Keratinocyte (primary cell): ENCODE data around the gene IRF2BP2. TPM values are rescaled to one million over a fixed set of nuclear protein-coding genes. Genes with fewer than 3 reads are reported as not detected.
A peak's percentile ranks its signal among the peaks of the same experiment; 100 is the strongest.

ENCODE experiments used
- DNase-seq: peaks from one replicate; pipeline ENCODE4 v3.0.0-alpha.2; 2011; ENCODE audit warnings: low read depth, missing footprints, low spot score
- FAIRE-seq: peaks from 2 replicates; lab custom pipeline; 2011; peaks lifted over from hg19 to GRCh38; lab: Jason Lieb, UNC
- H2AFZ ChIP-seq: 2 replicates; pipeline ENCODE4 v1.6.0; 2012; ENCODE audit warnings: low read length, control low read depth, inconsistent platforms; ENCODE audit not compliant: control insufficient read depth
- H3K27ac ChIP-seq: 2 replicates; pipeline ENCODE4 v1.5.1; 2011; ENCODE audit warnings: low read length; ENCODE audit not compliant: control insufficient read depth, insufficient read depth
- H3K27me3 ChIP-seq: 3 replicates; pipeline ENCODE4 v1.6.0; 2011; ENCODE audit warnings: low read length; ENCODE audit not compliant: control insufficient read depth, insufficient read depth; ENCODE audit errors: extremely low read depth
- H3K36me3 ChIP-seq, 2 experiments: 2 replicates in 1 of 2; 3 replicates in 1 of 2; pipeline ENCODE4 v1.5.1; 2011; ENCODE audit warnings: low read length in 2 of 2, mild to moderate bottlenecking in 1 of 2; ENCODE audit not compliant: control insufficient read depth in 2 of 2, insufficient read depth in 2 of 2; ENCODE audit errors: extremely low read depth in 1 of 2
- H3K4me1 ChIP-seq: 3 replicates; pipeline ENCODE4 v1.5.1; 2011; ENCODE audit warnings: low read length; ENCODE audit not compliant: control insufficient read depth, insufficient read depth; ENCODE audit errors: extremely low read depth
- H3K4me2 ChIP-seq: 3 replicates; pipeline ENCODE4 v1.6.0; 2011; ENCODE audit warnings: low read depth, low read length; ENCODE audit not compliant: control insufficient read depth, insufficient read depth; ENCODE audit errors: extremely low read depth
- H3K4me3 ChIP-seq, 3 experiments: fragments of 200-600 bp in 1 of 3; sonication (generic) in 1 of 3; 2 replicates in 2 of 3; 3 replicates in 1 of 3; pipeline ENCODE4 v1.5.1; 2011 to 2016; ENCODE audit warnings: low read length in 3 of 3, mild to moderate bottlenecking in 3 of 3, control low read depth in 2 of 3, inconsistent platforms in 1 of 3, low read depth in 1 of 3, mixed read lengths in 1 of 3, mixed run types in 1 of 3, moderate library complexity in 1 of 3; ENCODE audit not compliant: control insufficient read depth in 2 of 3, insufficient read depth in 2 of 3; ENCODE audit errors: extremely low read depth in 1 of 3
- H3K79me2 ChIP-seq: 2 replicates; pipeline ENCODE4 v1.6.0; 2012; ENCODE audit warnings: low read length; ENCODE audit not compliant: control insufficient read depth, insufficient read depth
- H3K9ac ChIP-seq: 3 replicates; pipeline ENCODE4 v1.6.0; 2011; ENCODE audit warnings: low read length; ENCODE audit not compliant: control insufficient read depth, insufficient read depth; ENCODE audit errors: extremely low read depth
- H3K9me1 ChIP-seq: 3 replicates; pipeline ENCODE4 v1.6.0; 2011; ENCODE audit warnings: low read length; ENCODE audit not compliant: control insufficient read depth, insufficient read depth; ENCODE audit errors: extremely low read depth
- H3K9me3 ChIP-seq: 2 replicates; pipeline ENCODE4 v1.5.1; 2012; ENCODE audit warnings: low read depth, low read length; ENCODE audit not compliant: control insufficient read depth
- H4K20me1 ChIP-seq: 3 replicates; pipeline ENCODE4 v1.6.0; 2011; ENCODE audit warnings: low read length; ENCODE audit not compliant: control insufficient read depth, insufficient read depth; ENCODE audit errors: extremely low read depth
- EZH2 ChIP-seq: IDR thresholded peaks from one replicate; pipeline ENCODE4 v1.6.1; 2012; ENCODE audit warnings: inconsistent platforms, mild to moderate bottlenecking, low read length, moderate library complexity
- dilution Hi-C: fragments of 300-500 bp; cut with MboI; formaldehyde crosslinking; loops from one replicate; pipeline ENCODE4 v1.7.0; 2020; ENCODE audit warnings: low sequenced_read_pairs; ENCODE audit not compliant: extremely low pct_ligation_motif_present
- polyA plus RNA-seq, 5 experiments: library from polyadenylated mRNA; depleted of rRNA in 3 of 5; stranded (reverse) in 3 of 5; stranded (forward) in 1 of 5; unstranded in 1 of 5; fragments of >200 nt; gene quantifications; 1 replicate in 1 of 5; 2 replicates in 3 of 5; 3 replicates in 1 of 5; pipeline versions ENCODE4 v1.2.1 to v1.2.3, GENCODE V29; 2011 to 2012; ENCODE audit warnings: missing spikeins in 2 of 5, low read depth in 1 of 5, low replicate concordance in 1 of 5
- TF ChIP-seq, protein P1 (sequence below), 3 experiments: IDR thresholded peaks in 1 of 3; conservative IDR thresholded peaks in 1 of 3; optimal IDR thresholded peaks in 1 of 3; 2 replicates in 2 of 3; 3 replicates in 1 of 3; pipeline versions ENCODE3 to v1.5.1; 2011; ENCODE audit warnings: low read length in 3 of 3, mild to moderate bottlenecking in 3 of 3, moderate library complexity in 2 of 3, control low read depth in 1 of 3, inconsistent platforms in 1 of 3; ENCODE audit not compliant: insufficient read depth in 2 of 3; ENCODE audit errors: extremely low read depth in 1 of 3

IRF2BP2 gene
- polyA plus RNA-seq, 1 donor (not counting 4 experiments of a cell fraction or from before 2014, with no cell fraction given) = 29.9 TPM

DNA sequence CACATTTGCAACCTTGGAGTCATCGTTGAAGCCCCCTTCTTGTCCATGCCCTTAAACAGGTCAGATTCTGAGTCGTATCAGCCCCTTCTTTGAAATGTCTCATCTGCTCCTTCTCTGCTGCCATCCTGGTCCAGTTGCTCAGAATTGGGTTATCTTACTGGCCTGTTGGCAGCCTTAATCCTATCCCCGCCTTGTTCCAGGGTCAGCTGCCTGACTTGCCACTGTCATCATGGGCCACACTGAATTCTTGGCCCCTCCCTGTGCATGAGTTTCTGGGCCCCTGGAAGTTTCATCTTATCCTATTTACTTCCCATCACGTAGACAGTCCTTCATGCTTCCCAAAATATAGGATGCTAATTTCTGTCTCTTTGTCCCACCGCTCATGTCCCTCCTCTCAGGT, 23.7 kb downstream of the IRF2BP2 start:
- no peak overlapping the region for H3K4me3 ChIP-seq
- H3K9me3 ChIP-seq = no peaks in the 10 kb centered on the region
- H3K9me1 ChIP-seq = peaks cover 2% of the 10 kb centered on the region
- no peaks in the 10 kb centered on the region for H3K36me3 ChIP-seq
- no peak overlapping the region for H2AFZ ChIP-seq
- H3K4me1 ChIP-seq = peaks cover 28% of the 10 kb centered on the region
- no peak overlapping the region for H3K9ac ChIP-seq
- no peaks in the 10 kb centered on the region for H4K20me1 ChIP-seq
- H3K4me2 ChIP-seq = peak overlapping the region; percentile 40
- H3K27ac ChIP-seq = no peak overlapping the region
- dilution Hi-C loops = no loop called here
- H3K27me3 ChIP-seq = no peaks in the 10 kb centered on the region
- TF ChIP-seq, protein P1, sequence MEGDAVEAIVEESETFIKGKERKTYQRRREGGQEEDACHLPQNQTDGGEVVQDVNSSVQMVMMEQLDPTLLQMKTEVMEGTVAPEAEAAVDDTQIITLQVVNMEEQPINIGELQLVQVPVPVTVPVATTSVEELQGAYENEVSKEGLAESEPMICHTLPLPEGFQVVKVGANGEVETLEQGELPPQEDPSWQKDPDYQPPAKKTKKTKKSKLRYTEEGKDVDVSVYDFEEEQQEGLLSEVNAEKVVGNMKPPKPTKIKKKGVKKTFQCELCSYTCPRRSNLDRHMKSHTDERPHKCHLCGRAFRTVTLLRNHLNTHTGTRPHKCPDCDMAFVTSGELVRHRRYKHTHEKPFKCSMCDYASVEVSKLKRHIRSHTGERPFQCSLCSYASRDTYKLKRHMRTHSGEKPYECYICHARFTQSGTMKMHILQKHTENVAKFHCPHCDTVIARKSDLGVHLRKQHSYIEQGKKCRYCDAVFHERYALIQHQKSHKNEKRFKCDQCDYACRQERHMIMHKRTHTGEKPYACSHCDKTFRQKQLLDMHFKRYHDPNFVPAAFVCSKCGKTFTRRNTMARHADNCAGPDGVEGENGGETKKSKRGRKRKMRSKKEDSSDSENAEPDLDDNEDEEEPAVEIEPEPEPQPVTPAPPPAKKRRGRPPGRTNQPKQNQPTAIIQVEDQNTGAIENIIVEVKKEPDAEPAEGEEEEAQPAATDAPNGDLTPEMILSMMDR (optimal IDR thresholded peaks at IDR 0.05 in 1 of 3, IDR thresholded peaks at IDR 0.05 in 1 of 3, conservative IDR thresholded peaks at IDR 0.05 in 1 of 3; ENCODE audit: extremely low read depth in 1 of 3, insufficient read depth in 2 of 3, low read length in 3 of 3) = no peak
- no peak for TF ChIP-seq EZH2
- FAIRE-seq (no peak), DNase-seq (no peak)
- H3K79me2 ChIP-seq = no peaks in the 10 kb centered on the region

DNA sequence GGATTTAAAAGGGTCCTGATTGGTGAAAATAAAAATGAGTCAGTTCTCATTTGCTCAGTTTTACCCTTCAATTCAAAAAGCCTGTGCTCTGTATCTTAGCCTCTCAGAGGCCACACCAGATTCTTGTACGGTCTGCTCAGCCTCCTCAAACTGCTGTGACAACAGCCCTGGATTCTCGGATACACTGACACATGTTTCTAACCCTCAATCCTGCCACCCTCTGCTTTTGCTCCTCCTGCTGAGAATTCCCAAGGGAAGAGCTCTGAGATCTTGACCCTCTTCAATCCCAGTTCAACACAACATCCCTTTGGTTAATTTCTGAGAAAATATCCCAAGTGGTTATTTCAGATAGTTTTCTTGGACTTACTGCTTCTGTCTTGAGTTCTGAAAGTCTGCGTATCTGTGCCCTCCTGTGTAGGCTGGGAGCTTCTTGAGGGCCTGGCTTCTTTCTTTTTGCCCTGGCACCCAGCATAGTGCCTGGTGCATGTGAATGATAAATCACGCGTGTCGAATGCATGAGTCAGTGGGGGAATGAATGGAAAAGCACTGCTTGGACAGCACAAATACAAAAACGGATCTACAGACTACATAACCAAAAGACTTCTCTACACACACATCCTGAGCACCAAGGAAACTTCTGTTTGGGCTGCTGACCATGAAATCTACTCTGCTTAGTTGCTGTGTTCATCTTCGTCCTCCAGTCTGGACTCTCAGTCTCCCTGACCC, 24.5 kb downstream of the IRF2BP2 start:
- Histone ChIP-seq H3K9me1 (peaks cover 2% of the 10 kb centered on the region), H3K27ac (no peak overlapping the region), H3K4me3 (no peak overlapping the region), H3K9me3 (no peaks in the 10 kb centered on the region), H2AFZ (peak overlapping the region; percentile 38), H3K4me1 (peaks cover 28% of the 10 kb centered on the region), H3K36me3 (no peaks in the 10 kb centered on the region), H4K20me1 (no peaks in the 10 kb centered on the region), H3K79me2 (no peaks in the 10 kb centered on the region), H3K4me2 (peak overlapping the region; percentile 40), H3K27me3 (no peaks in the 10 kb centered on the region), H3K9ac (no peak overlapping the region)
- no peak for TF ChIP-seq EZH2
- TF ChIP-seq, protein P1 (optimal IDR thresholded peaks at IDR 0.05 in 1 of 3, IDR thresholded peaks at IDR 0.05 in 1 of 3, conservative IDR thresholded peaks at IDR 0.05 in 1 of 3; ENCODE audit: extremely low read depth in 1 of 3, insufficient read depth in 2 of 3, low read length in 3 of 3) = no peak
- DNase-seq (no peak), FAIRE-seq (peak; percentile 23)
- dilution Hi-C loops = no loop called here
